Left renal pelvis (tissue), 4 donors: ENCODE measurements around the gene RNU2-1. TPM values are rescaled to one million over a fixed set of nuclear protein-coding genes. Genes with fewer than 3 reads are reported as not detected.
A peak's percentile ranks its signal among the peaks of the same experiment; 100 is the strongest.
"Not testable (repeated sequence)": the region's sequence is repeated elsewhere in the genome, so short reads cannot be mapped to it uniquely, and the experiment has no call there.

Experiments used
- DNase-seq, 4 donors: peaks; one replicate each; pipeline ENCODE4 v3.0.0-alpha.2; 2013; ENCODE audit warnings: low read depth in 4 of 4, low spot score in 3 of 4
- polyA plus RNA-seq, 4 donors: library from polyadenylated mRNA; unstranded; fragments of 120-200 nt; gene quantifications; one replicate each; pipeline ENCODE4 v1.2.1, GENCODE V29; 2013; ENCODE audit not compliant: insufficient read length in 4 of 4

Gene RNU2-1
- polyA plus RNA-seq, 4 donors, result 1.2 to 1.9 TPM; not detected in 2

DNA sequence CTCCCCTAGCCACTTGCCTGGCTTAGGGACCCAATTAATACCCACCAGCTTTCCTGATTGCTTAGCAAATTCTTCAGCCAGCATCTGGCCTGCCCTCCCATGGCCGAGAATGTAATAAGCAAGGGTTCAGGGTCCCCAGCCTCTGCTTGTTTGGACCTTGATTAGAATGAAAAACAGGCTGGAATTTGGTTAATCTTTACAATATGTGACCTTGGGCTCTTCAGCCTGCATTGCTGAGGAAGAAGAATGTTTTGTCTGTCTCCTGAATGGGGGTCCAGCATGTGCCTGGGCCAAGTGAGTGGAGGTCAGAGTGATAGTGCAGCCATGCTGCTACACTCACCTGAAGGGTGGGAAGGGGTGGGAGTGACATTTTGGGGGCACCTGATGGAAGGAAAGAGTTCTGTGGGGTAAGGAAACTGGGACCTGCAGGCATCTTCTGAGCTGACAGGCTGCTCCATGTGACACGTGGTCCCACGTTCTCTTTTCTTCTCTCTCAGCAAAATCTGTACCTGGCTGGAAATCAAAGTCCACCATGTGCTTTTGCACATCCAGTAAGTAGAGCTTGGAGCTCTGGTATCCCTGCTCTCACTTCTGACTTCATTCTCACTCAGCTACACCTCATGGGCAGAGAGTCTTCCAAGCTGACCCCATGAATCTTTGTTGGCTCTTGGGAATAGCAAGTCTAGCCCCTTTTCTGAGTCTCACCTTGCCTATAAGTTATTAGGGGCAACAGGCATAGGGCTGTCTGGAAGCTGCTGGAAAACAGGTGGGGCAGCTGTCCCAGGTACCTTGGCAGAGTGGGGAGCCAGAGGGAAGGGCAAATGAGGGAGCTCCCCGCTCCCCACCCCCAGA, 16.8 kb downstream of the RNU2-1 start:
- no peak for DNase-seq

DNA sequence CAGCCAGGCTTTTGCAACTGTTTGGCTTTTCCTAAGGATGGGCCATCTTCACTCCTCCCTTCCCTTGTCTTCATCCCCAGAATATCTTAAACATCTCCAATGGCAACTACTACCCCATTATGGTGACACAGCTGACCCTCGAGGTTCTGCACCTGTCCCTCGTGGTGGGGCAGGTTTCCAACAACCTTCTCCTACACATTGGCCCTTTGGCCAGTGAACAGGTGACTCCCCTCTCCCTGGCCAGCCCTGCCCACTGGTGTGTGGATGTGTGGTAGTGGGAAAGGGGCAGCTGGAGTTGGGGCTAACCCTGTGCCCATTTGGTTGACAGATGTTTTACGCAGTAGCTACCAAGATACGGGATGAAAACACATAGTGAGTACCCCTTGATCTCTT, 17.4 kb downstream of the RNU2-1 start:
- no peak for DNase-seq

DNA sequence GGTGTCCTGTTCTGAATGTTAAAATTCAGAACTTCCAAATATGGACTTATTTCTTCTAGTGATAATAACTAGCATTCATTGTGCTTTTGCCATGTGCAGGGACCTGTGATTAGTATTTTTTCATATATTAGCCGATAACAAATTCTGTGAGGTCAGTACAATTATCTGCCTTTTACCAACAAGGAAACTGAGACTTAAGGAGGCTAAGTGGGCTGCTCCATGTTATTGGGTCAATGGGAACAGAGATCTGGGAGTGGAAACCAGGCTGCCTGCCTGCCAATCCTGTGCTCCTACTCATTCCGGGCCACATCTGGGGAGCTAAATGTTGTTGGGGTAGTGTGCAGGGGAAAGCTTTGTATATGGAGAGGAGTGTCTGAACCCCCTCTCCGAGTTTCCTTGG, 18.4 kb downstream of the RNU2-1 start:
- no peak for DNase-seq

DNA sequence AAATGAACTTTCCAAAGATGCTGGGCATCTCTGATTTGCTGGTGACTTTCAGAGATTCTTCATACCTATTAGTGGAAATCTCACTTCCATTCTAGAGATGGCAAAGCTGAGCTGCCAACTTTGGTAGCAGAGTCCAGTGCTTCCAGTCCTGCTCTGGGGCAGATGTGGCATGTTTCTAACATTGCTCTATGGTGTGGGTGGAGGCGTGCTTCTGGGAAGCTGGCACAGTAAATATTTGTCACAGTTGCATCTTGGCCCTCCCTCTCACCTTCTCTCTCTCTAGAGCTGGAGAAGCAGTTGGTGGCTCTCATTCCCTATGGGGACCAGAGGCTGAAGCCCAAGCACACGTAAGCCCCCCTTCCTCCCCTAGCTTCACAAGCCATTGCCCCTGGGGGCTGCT, 20.2 kb downstream of the RNU2-1 start:
- DNase-seq, result no peak

DNA sequence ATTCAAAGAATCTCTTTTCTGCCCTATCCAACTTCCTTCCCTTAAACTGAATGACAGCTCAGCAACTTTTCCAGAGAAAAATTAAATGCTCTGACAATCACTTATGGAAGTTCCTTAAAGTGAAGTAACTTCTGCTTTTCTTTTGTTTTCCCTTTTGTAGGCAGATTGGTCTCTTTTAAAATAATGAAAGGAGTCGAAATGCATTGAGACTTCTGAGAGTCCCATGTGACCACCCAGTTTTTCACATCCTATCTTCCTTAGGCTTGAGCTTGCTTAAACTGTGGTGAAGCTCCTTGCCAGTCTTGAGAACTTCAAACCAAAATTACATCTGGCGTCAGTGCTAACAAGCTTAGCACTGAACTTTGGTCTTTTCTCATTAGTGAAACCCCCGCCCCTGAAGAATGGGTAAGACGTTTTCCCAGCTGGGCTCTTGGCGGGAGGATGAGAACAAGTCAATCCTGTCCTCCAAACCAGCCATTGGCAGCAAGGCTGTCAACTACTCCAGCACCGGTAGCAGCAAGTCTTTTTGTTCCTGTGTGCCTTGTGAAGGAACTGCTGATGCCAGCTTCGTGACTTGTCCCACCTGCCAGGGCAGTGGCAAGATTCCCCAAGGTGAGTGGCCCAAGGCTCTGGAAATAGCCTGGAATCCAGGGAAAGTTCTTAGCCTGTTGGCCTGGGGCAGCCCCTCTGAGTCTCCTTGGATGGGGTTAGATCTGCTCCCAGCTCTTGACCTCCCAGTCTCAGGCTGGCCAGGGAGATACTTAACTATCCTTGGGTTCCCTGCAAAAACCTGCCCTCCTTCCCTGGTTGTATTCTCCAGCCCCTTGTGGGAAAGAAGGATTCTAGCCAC, 20.9 kb downstream of the RNU2-1 start:
- no peak for DNase-seq

DNA sequence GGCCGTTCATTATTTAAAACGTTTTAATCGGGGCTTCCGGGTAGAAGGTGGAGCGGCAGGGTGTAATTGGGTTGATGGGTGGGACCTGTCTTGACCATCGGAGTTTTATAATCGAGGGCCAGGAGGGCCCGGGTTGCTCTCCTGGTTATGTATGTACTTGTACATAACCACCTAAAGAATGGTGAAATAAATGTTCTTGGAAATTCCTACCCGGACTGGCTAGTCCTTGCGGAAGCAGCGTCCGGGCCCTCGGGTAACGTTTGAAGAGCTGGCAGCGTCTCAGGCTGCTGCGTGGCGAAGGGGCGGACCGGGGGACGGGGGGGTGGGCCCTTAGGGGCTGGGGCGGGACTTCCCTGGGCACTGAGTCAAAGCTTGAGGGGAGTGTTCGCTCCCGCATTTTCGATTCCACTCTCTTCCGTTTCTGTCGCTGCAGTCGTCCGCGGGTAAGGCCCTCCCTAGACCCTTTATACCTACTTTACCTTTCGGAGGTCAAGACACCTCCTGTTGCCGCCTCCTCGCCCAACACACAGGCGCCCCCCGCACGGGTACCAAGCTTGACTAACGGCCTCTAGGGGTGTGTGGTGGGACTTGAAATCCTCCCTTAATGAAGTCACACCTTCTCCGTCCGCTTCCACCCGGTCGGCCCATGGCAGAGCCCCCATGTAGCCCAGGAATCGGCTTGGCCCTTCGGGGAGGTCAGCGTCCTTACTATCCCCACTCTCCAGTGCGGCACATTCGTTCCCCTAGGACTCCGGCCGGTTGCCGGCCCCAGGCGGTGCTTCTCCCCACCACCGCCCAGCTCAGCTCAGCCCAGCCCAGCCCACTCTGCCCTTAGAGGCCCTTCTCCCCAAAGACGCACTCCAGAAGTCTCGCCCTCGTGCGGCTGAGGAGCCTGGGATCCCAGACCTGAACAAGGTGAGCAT, 22.0 kb downstream of the RNU2-1 start, which contains the start of gene TMEM106A:
Gene TMEM106A (plus strand): TSS at position 396 of the 923 bp plus-strand sequence. CDS start 1,167 bp downstream, outside the sequence.
- peak; percentile 58 to 70 (median 68) for DNase-seq

DNA sequence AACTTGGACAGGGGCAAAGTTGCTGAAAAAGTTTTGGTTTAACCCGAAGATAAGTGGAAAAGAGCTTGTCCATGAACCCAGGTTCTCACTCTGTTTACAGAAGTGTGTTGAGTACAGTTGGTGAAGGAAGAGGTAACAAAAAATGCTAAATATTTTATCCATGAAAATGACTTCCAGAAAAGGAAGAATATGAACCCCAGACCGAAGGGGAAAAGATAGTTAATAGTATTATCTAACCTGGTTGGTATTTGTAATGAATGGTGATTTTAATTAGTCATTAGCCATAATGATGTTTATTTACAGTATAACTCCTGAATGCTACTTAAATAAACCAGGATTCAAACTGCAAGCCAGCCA, 22.7 kb downstream of the RNU2-1 start:
- no peak for DNase-seq

DNA sequence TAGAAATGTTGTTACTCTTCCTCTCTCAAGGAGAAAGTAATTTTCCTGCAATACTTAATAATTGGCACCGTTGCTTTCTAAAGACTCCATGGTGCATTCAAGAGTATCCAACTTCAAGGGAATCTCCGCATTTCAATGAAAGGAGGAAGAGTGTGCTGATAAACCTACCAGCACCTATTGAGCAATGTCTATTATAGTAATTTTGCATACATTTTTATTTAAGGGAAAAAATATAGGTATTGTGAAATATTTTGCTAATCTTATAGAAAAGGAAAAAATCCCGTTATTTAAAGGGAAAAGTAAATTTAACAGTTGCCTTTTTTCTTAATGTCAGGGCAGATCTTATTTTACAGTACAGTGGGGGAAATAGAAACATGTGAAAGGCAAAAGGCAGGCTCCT, 23.2 kb downstream of the RNU2-1 start:
- DNase-seq, result no peak

DNA sequence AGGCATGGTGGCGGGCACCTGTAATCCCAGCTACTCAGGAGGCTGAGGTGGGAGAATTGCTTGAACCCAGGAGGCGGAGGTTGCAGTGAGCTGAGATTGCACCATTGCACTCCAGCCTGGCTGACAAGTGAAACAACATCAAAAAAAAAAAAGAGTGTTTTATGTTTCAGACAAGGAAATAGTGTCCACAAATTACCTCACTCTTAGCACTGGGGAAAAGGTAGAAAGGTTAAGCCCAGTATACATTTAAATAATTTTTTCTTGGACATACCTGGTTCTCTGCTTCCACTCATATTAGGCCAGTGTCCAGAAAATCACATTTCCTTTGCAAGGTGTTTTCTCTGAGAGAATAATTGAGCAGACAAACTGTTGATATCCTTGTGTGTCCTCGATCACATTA, 30.8 kb downstream of the RNU2-1 start:
- not testable (repeated sequence) for DNase-seq

DNA sequence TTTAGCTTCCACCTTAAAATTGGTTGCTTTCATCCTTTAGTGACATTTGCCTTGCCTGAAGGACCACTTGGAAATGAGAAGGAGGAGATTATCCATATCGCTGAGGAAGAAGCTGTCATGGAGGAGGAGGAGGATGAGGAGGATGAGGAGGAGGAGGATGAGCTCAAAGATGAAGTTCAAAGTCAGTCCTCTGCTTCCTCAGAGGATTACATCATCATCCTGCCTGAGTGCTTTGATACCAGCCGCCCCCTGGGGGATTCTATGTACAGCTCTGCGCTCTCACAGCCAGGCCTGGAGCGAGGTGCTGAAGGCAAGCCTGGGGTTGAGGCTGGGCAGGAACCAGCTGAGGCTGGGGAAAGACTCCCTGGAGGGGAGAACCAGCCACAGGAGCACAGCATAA, 33.6 kb downstream of the RNU2-1 start:
- DNase-seq, result no peak

DNA sequence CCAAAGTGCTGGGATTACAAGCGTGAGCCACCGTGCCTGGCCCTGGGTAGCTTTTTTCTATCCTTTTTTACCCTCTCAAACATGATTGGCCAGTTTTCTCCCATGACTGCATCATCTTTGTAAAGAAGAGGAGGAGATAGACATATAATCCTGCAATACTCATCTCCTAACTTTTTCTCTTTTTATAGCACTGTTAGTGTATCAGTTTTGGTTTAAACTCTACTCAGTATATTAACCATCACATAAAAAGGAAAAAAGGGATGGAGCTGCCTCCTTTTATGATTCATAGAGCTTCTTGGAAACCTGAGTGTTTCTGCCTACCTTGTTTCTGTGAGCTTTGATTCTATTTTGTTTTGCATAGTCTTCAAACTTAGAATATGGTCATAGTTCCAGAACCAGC, 34.1 kb downstream of the RNU2-1 start:
- no peak for DNase-seq

DNA sequence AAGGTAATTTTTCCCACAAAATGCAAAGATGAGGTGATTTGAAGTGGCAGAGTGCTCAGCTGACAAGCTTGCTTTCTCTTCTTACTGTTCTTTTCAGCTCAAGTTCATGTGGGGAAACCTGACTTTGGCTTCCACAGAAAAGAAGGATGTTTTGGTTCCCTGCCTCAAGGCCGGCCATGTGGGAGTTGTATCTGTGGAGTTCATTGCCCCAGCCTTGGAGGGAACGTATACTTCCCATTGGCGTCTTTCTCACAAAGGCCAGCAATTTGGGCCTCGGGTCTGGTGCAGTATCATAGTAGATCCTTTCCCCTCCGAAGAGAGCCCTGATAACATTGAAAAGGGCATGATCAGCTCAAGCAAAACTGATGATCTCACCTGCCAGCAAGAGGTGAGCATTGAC, 40.5 kb downstream of the RNU2-1 start:
- DNase-seq, result no peak

DNA sequence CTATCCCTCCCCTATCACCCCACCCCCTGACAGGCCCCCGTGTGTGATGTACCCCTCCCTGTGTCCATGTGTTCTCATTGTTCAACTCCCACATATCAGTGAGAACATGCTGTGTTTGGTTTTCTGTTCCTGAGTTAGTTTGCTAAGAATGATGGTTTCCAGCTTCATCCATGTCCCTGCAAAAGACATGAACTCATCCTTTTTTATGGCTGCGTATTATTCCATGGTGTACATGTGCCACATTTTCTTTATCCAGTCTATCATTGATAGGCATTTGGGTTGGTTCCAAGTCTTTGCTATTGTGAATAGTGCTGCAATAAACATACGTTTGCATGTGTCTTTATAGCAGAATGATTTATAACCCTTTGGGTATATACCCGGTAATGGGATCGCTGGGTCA, 47.1 kb downstream of the RNU2-1 start:
- not testable (repeated sequence) for DNase-seq

DNA sequence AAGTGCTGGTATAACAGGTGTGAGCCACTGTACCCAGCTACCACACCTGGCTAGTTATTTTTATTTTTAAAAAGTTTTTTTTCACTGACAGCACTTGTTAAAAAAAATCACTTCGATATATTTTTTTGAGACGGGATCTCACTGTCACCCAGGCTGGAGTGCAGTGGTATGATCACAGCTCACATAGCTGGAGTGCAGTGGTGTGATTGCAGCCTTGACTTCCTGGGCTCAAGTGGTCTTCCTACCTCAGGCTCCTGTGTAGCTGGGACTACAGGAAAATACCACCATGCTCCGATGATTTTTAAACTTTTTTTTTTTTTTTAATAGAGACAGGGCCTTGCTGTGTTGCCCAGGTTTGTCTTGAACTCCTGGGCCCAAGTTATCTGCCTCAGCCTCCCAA, 49.9 kb downstream of the RNU2-1 start:
- DNase-seq, result no peak

Other genes starting within 250 kb of the RNU2-1 start
- 1,000 to 10,000 TPM; 1,424 to 1,561 (median 1,476) TPM for gene RPL27, start 235.6 kb downstream of the RNU2-1 start, polyA plus RNA-seq
- 10 to 100 TPM in 3 of 4 donors, 1 to 10 TPM in 1; 9.1 to 12.9 (median 11.1) TPM for gene IFI35, start 227.2 kb downstream of the RNU2-1 start, polyA plus RNA-seq
- gene VAT1, start 211.6 kb downstream of the RNU2-1 start, polyA plus RNA-seq, result 100 to 1,000 TPM; 107 to 136 (median 121) TPM
- gene RND2, start 208.7 kb downstream of the RNU2-1 start, polyA plus RNA-seq, result 1 to 10 TPM; 2.2 to 3.7 (median 3.2) TPM
- gene BRCA1, start 108.6 kb downstream of the RNU2-1 start, polyA plus RNA-seq, result 10 to 100 TPM; 11.0 to 17.2 (median 15.4) TPM
- gene NBR1, start 62.8 kb downstream of the RNU2-1 start, polyA plus RNA-seq, result 100 to 1,000 TPM; 111 to 160 (median 120) TPM
- 10 to 100 TPM in 2 of 4 donors, 1 to 10 TPM in 2; 8.9 to 20.4 (median 13.9) TPM for gene TMEM106A, start 22.1 kb downstream of the RNU2-1 start, polyA plus RNA-seq
- gene CCDC200, start 5.4 kb downstream of the RNU2-1 start, polyA plus RNA-seq, result 10 to 100 TPM in 2 of 4 donors, 1 to 10 TPM in 2; 4.9 to 22.7 (median 11.0) TPM
- 10 to 100 TPM in 2 of 4 donors, 1 to 10 TPM in 2; 8.6 to 33.2 (median 11.2) TPM for gene ARL4D, start 165.0 kb upstream of the RNU2-1 start, polyA plus RNA-seq
- 10 to 100 TPM; 37.9 to 48.6 (median 42.4) TPM for gene DHX8, start 250.0 kb upstream of the RNU2-1 start, polyA plus RNA-seq